Keratinocyte (primary cell): ENCODE results near the gene GRAMD2A.

Source experiments
- CTCF ChIP-seq, 3 experiments: IDR thresholded peaks in 1 of 3; conservative IDR thresholded peaks in 1 of 3; optimal IDR thresholded peaks in 1 of 3; 2 replicates in 2 of 3; 3 replicates in 1 of 3; pipeline versions ENCODE3 to v1.5.1; 2011; ENCODE audit warnings: low read length in 3 of 3, mild to moderate bottlenecking in 3 of 3, moderate library complexity in 2 of 3, control low read depth in 1 of 3, inconsistent platforms in 1 of 3; ENCODE audit not compliant: insufficient read depth in 2 of 3; ENCODE audit errors: extremely low read depth in 1 of 3
- EZH2 ChIP-seq: IDR thresholded peaks from one replicate; pipeline ENCODE4 v1.6.1; 2012; ENCODE audit warnings: inconsistent platforms, mild to moderate bottlenecking, low read length, moderate library complexity

GRCh38 chr15:72169921-72170611 lies 27.5 kb downstream of the GRAMD2A start:
- TF ChIP-seq CTCF (optimal IDR thresholded peaks at IDR 0.05 in 1 of 3, IDR thresholded peaks at IDR 0.05 in 1 of 3, conservative IDR thresholded peaks at IDR 0.05 in 1 of 3; ENCODE audit: extremely low read depth in 1 of 3, insufficient read depth in 2 of 3, low read length in 3 of 3) (no peak), EZH2 (no peak)
